Pulmonary artery endothelial cell (primary cell): ENCODE measurements around the gene LDLRAP1. TPM values are rescaled to one million over a fixed set of nuclear protein-coding genes. Genes with fewer than 3 reads are reported as not detected.
A peak's percentile ranks its signal among the peaks of the same experiment; 100 is the strongest.
"Not testable (repeated sequence)": the region's sequence is repeated elsewhere in the genome, so short reads cannot be mapped to it uniquely, and the experiment has no call there.

ENCODE experiments used
- DNase-seq: peaks from one replicate; pipeline ENCODE4 v3.0.0-alpha.2; 2011; ENCODE audit warnings: low read depth, low spot score
- total RNA-seq: library from RNA; depleted of rRNA; stranded (reverse); fragments of >200 nt; gene quantifications from 2 replicates; pipeline ENCODE4 v1.2.3, GENCODE V29; 2014

The LDLRAP1 gene
- total RNA-seq: 13.1 and 16.4 TPM in 2 replicates

- DNase-seq: peak; percentile 24
Measured at GRCh38 chr1:25543425-25544242, at the start of gene LDLRAP1. TSS of gene LDLRAP1 (plus strand) at chr1:25543606. CDS start at chr1:25543699, 93 bp downstream.

GRCh38 chr1:25494952-25495351 is 48.5 kb upstream of the LDLRAP1 start:
- DNase-seq: no peak

- no peak for DNase-seq
Measured at GRCh38 chr1:25500694-25501093, 42.7 kb upstream of the LDLRAP1 start.

- DNase-seq: no peak
Measured at GRCh38 chr1:25501235-25502058, 42.0 kb upstream of the LDLRAP1 start.

GRCh38 chr1:25502957-25503356 is 40.4 kb upstream of the LDLRAP1 start:
- no peak for DNase-seq

- no peak for DNase-seq
Measured at GRCh38 chr1:25503551-25504426, 39.6 kb upstream of the LDLRAP1 start.

- DNase-seq: no peak
Measured at GRCh38 chr1:25504706-25505595, 38.5 kb upstream of the LDLRAP1 start.

GRCh38 chr1:25505656-25506385 is 37.6 kb upstream of the LDLRAP1 start:
- no peak for DNase-seq

GRCh38 chr1:25506566-25507463 is 36.6 kb upstream of the LDLRAP1 start:
- DNase-seq: not testable (repeated sequence)

- DNase-seq: no peak
Measured at GRCh38 chr1:25513666-25514065, 29.7 kb upstream of the LDLRAP1 start.

- no peak for DNase-seq
Measured at GRCh38 chr1:25515033-25515432, 28.4 kb upstream of the LDLRAP1 start.

GRCh38 chr1:25516686-25517085 is 26.7 kb upstream of the LDLRAP1 start:
- no peak for DNase-seq

- no peak for DNase-seq
Measured at GRCh38 chr1:25517476-25518394, 25.7 kb upstream of the LDLRAP1 start.

GRCh38 chr1:25519624-25520023 is 23.8 kb upstream of the LDLRAP1 start:
- no peak for DNase-seq

- peak; percentile 19 for DNase-seq
Measured at GRCh38 chr1:25520446-25521061, 22.9 kb upstream of the LDLRAP1 start.

GRCh38 chr1:25522031-25522655 is 21.3 kb upstream of the LDLRAP1 start:
- DNase-seq: no peak

- no peak for DNase-seq
Measured at GRCh38 chr1:25523542-25523941, 19.9 kb upstream of the LDLRAP1 start.
